Vagina (tissue), 2 donors: ENCODE measurements around the gene CLEC7A.

Experiments used
- POLR2A ChIP-seq, 2 donors: fragments of 450-650 bp; IDR thresholded peaks; one replicate each; pipeline ENCODE4 v1.6.1; 2017; ENCODE audit warnings: antibody characterized with exemption in 2 of 2, mild to moderate bottlenecking in 2 of 2, moderate library complexity in 2 of 2
- POLR2AphosphoS5 ChIP-seq, 2 donors: sonication (generic); formaldehyde crosslinking; IDR thresholded peaks; one replicate each; pipeline ENCODE4 v1.9.0; 2017; ENCODE audit warnings: antibody characterized with exemption in 2 of 2, mild to moderate bottlenecking in 2 of 2, low read depth in 1 of 2; ENCODE audit not compliant: insufficient read depth in 1 of 2
- TF ChIP-seq, protein P1 (sequence below), 3 experiments: fragments of 450-650 bp in 2 of 3; fragments of 200-600 bp in 1 of 3; sonication (generic) in 1 of 3; IDR thresholded peaks; one replicate each; pipeline ENCODE4 v1.5.1; 2017 to 2019; ENCODE audit warnings: antibody characterized with exemption in 3 of 3, mild to moderate bottlenecking in 2 of 3, moderate library complexity in 2 of 3

DNA sequence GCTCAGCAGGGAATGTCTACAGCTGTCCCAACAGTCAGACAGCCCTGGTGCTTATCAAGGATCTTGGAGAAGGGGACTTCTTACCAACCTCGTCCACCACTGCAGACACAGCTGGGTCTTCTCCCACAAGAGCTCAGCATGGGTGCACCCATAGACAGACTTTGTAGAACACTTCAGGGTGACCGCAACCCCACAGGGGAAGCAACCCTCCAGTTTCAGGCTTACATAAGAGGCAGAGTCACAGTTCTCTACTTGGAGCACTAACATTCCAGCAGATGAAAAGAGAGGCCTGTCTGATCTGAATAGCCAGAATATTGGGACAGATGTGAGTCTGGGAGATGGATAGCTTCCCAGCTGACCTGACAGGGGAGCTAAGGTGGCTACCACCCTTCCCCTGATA, 27.7 kb downstream of the CLEC7A start:
- no peak for TF ChIP-seq POLR2AphosphoS5 (IDR thresholded peaks at IDR 0.05; ENCODE audit: insufficient read depth in 1 of 2, low read depth in 1 of 2)
- TF ChIP-seq, protein P1, sequence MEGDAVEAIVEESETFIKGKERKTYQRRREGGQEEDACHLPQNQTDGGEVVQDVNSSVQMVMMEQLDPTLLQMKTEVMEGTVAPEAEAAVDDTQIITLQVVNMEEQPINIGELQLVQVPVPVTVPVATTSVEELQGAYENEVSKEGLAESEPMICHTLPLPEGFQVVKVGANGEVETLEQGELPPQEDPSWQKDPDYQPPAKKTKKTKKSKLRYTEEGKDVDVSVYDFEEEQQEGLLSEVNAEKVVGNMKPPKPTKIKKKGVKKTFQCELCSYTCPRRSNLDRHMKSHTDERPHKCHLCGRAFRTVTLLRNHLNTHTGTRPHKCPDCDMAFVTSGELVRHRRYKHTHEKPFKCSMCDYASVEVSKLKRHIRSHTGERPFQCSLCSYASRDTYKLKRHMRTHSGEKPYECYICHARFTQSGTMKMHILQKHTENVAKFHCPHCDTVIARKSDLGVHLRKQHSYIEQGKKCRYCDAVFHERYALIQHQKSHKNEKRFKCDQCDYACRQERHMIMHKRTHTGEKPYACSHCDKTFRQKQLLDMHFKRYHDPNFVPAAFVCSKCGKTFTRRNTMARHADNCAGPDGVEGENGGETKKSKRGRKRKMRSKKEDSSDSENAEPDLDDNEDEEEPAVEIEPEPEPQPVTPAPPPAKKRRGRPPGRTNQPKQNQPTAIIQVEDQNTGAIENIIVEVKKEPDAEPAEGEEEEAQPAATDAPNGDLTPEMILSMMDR (IDR thresholded peaks at IDR 0.05), result no peak
- no peak for TF ChIP-seq POLR2A (IDR thresholded peaks at IDR 0.05)
